HL-60/S4 (cell line): ENCODE data around the gene PCDHB13.
"Not testable (repeated sequence)": the region's sequence is repeated elsewhere in the genome, so short reads cannot be mapped to it uniquely, and the experiment has no call there.

Experiments
- in situ Hi-C: fragments of 300-500 bp; cut with MboI; formaldehyde crosslinking; loops from 2 replicates; pipeline ENCODE4 v1.14.3; 2022; ENCODE audit warnings: low sequenced_read_pairs

The PCDHB13 gene

DNA sequence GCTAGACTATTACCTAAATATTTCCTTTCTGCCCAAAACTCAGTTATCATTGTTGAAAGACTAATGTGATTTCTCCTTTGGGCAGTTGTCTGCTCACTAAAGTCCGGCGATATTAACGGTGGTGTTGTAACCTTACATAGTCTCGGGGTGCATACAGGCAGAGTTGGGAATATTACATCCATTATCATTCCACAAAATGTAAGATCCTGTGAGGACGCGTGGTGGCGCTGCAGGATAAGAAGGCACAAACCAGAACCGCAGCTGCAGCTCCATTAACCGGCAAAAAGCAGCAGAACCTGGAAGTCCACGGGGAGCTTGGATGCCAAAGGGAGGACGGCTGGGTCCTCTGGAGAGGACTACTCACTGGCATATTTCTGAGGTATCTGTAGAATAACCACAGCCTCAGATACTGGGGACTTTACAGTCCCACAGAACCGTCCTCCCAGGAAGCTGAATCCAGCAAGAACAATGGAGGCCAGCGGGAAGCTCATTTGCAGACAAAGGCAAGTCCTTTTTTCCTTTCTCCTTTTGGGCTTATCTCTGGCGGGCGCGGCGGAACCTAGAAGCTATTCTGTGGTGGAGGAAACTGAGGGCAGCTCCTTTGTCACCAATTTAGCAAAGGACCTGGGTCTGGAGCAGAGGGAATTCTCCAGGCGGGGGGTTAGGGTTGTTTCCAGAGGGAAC, at the start of gene PCDHB13:
Gene PCDHB13, plus strand, starts transcription at position 264 of the 684 bp plus-strand sequence. Its CDS starts 205 bp downstream, at position 469.
- in situ Hi-C loops, result not testable (repeated sequence)

DNA sequence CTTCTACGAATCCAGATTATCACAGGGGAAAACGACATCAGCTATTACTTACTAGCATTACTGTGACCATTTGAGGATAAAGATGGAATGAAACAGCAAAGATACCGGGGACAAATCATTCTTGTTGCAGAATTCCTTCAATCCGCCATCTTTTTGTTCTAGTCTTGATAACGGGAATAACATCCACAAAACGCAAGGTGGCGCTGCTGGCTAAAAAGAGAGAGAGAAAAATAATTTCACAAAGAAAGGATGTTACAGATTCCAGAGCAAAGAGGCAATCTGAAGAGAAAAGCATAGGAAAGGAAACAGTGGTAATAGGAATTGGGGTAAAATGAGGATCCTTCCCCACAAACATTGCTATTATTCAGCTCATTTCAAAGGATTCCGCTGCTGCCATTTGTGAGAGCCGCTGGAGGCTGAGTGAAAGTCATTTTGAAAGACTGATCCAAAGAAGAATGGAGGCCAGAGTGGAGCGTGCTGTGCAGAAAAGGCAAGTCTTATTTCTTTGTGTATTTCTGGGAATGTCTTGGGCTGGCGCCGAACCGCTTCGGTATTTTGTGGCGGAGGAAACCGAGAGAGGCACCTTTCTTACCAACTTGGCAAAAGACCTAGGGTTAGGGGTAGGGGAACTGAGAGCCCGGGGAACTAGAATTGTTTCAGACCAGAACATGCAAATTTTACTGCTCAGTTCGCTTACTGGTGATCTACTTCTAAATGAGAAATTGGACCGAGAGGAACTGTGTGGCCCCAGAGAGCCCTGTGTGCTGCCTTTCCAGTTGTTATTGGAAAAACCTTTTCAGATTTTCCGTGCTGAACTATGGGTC, 41.1 kb upstream of the PCDHB13 start, which contains the start of gene PCDHB7:
Gene PCDHB7, plus strand, starts transcription at position 264 of the 824 bp plus-strand sequence. Its CDS starts 192 bp downstream, at position 456.
- in situ Hi-C loops, result no loop called here

DNA sequence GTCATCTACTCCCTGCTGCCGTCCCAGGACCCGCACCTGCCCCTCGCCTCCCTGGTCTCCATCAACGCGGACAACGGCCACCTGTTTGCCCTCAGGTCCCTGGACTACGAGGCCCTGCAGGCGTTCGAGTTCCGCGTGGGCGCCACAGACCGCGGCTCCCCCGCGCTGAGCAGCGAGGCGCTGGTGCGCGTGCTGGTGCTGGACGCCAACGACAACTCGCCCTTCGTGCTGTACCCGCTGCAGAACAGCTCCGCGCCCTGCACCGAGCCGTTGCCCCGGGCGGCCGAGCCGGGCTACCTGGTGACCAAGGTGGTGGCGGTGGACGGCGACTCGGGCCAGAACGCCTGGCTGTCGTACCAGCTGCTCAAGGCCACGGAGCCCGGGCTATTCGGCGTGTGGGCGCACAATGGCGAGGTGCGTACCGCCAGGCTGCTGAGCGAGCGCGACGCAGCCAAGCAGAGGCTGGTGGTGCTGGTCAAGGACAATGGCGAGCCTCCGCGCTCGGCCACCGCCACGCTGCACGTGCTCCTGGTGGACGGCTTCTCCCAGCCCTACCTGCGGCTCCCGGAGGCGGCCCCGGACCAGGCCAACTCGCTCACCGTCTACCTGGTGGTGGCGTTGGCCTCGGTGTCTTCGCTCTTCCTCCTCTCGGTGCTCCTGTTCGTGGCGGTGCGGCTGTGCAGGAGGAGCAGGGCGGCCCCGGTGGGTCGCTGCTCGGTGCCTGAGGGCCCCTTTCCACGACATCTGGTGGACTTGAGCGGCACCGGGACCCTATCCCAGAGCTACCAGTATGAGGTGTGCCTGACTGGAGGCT, 39.2 kb upstream of the PCDHB13 start:
- in situ Hi-C loops, result loop anchor here (25.0 kb wide), 1 partner anchor 388 kb away; no protein-coding TSS in a partner anchor

DNA sequence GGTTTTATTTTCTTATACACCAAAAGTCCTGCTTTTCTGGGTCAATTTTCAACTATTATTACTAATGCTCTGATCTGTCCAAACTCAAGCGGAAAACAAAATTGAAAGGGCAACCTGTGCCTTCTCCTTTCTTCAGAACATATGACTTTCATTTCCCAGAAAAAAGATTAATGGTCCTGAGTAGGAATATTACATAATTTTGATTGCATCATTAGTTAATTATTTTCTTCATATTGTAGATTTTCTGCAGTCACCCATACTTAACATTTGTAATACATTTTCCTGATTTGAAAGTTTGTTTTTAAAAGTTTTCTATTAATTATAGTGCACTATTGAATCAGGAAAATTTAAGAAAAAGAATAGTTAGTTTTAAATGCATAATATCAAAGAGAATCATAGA, 37.8 kb upstream of the PCDHB13 start:
- in situ Hi-C loops, result loop anchor here (25.0 kb wide), 1 partner anchor 386 kb away; no protein-coding TSS in a partner anchor

DNA sequence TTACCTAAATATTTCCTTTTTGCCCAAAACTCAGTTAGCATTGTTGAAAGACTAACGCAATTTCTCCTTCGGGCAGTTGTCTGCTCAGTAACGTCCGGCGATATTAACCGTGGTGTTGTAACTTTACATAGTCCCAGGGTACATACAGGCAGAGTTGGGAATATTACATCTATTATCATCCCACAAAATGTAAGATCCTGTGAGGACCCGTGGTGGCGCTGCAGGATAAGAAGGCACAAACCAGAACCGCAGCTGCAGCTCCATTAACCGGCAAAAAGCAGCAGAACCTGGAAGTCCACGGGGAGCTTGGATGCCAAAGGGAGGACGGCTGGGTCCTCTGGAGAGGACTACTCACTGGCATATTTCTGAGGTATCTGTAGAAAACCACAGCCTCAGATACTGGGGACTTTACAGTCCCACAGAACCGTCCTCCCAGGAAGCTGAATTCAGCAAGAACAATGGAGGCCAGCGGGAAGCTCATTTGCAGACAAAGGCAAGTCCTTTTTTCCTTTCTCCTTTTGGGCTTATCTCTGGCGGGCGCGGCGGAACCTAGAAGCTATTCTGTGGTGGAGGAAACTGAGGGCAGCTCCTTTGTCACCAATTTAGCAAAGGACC, 36.0 kb upstream of the PCDHB13 start, which contains the start of gene PCDHB8:
Gene PCDHB8, plus strand, starts transcription at position 214 of the 615 bp plus-strand sequence. Its CDS starts 245 bp downstream, at position 459.
- in situ Hi-C loops, result loop anchor here (25.0 kb wide), 1 partner anchor 385 kb away; no protein-coding TSS in a partner anchor

DNA sequence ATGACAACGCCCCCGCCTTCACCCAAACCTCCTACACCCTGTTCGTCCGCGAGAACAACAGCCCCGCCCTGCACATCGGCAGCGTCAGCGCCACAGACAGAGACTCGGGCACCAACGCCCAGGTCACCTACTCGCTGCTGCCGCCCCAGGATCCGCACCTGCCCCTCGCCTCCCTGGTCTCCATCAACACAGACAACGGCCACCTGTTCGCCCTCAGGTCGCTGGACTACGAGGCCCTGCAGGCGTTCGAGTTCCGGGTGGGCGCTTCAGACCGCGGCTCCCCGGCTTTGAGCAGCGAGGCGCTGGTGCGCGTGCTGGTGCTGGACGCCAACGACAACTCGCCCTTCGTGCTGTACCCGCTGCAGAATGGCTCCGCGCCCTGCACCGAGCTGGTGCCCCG, 34.3 kb upstream of the PCDHB13 start:
- in situ Hi-C loops, result loop anchor here (25.0 kb wide), 1 partner anchor 383 kb away; no protein-coding TSS in a partner anchor

- in situ Hi-C loops, result loop anchor here (25.0 kb wide), 1 partner anchor 382 kb away; no protein-coding TSS in a partner anchor
These were observed 33.8 kb upstream of the PCDHB13 start for GRCh38 chr5:141179876-141180275.

- in situ Hi-C loops, result loop anchor here (25.0 kb wide), 1 partner anchor 382 kb away; no protein-coding TSS in a partner anchor
These were observed 33.4 kb upstream of the PCDHB13 start for GRCh38 chr5:141180313-141180712.

- in situ Hi-C loops, result loop anchor here (25.0 kb wide), 1 partner anchor 380 kb away; no protein-coding TSS in a partner anchor
These were observed 31.5 kb upstream of the PCDHB13 start, which contains the start of gene PCDHB16 for GRCh38 chr5:141182248-141182647. Gene PCDHB16 (plus strand): TSS chr5:141182387. CDS start chr5:141182560, 173 bp downstream.

DNA sequence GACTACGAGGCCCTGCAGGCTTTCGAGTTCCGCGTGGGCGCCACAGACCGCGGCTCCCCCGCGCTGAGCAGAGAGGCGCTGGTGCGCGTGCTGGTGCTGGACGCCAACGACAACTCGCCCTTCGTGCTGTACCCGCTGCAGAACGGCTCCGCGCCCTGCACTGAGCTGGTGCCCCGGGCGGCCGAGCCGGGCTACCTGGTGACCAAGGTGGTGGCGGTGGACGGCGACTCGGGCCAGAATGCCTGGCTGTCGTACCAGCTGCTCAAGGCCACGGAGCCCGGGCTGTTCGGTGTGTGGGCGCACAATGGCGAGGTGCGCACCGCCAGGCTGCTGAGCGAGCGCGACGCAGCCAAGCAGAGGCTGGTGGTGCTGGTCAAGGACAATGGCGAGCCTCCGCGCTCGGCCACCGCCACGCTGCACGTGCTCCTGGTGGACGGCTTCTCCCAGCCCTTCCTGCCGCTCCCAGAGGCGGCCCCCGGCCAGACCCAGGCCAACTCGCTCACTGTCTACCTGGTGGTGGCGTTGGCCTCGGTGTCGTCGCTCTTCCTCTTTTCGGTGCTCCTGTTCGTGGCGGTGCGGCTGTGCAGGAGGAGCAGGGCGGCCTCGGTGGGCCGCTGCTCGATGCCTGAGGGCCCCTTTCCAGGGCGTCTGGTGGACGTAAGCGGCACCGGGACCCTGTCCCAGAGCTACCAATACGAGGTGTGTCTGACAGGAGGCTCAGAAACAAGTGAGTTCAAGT, 29.4 kb upstream of the PCDHB13 start:
- in situ Hi-C loops, result loop anchor here (25.0 kb wide), 1 partner anchor 378 kb away; no protein-coding TSS in a partner anchor

- in situ Hi-C loops, result loop anchor here (25.0 kb wide), 1 partner anchor 375 kb away; no protein-coding TSS in a partner anchor
These were observed 26.7 kb upstream of the PCDHB13 start, which contains the start of gene PCDHB9 for GRCh38 chr5:141186897-141187512. Gene PCDHB9 (plus strand): TSS chr5:141187161. CDS start chr5:141187319, 158 bp downstream.

- in situ Hi-C loops, result loop anchor here (25.0 kb wide), 1 partner anchor 374 kb away; no protein-coding TSS in a partner anchor
These were observed 25.0 kb upstream of the PCDHB13 start for GRCh38 chr5:141188682-141189081.

DNA sequence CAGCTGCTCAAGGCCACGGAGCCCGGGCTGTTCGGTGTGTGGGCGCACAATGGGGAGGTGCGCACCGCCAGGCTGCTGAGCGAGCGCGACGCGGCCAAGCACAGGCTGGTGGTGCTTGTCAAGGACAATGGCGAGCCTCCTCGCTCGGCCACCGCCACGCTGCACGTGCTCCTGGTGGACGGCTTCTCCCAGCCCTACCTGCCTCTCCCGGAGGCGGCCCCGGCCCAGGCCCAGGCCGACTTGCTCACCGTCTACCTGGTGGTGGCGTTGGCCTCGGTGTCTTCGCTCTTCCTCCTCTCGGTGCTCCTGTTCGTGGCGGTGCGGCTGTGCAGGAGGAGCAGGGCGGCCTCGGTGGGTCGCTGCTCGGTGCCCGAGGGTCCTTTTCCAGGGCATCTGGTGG, 24.6 kb upstream of the PCDHB13 start:
- in situ Hi-C loops, result loop anchor here (25.0 kb wide), 1 partner anchor 373 kb away; no protein-coding TSS in a partner anchor

GRCh38 chr5:141192110-141192725, 21.5 kb upstream of the PCDHB13 start, which contains the start of gene PCDHB10:
Gene PCDHB10 (plus strand): TSS chr5:141192353. CDS start chr5:141192553, 200 bp downstream.
- in situ Hi-C loops, result loop anchor here (25.0 kb wide), 1 partner anchor 370 kb away; no protein-coding TSS in a partner anchor

- in situ Hi-C loops, result loop anchor here (25.0 kb wide), 1 partner anchor 368 kb away; no protein-coding TSS in a partner anchor
These were observed 19.4 kb upstream of the PCDHB13 start for GRCh38 chr5:141194332-141194731.

DNA sequence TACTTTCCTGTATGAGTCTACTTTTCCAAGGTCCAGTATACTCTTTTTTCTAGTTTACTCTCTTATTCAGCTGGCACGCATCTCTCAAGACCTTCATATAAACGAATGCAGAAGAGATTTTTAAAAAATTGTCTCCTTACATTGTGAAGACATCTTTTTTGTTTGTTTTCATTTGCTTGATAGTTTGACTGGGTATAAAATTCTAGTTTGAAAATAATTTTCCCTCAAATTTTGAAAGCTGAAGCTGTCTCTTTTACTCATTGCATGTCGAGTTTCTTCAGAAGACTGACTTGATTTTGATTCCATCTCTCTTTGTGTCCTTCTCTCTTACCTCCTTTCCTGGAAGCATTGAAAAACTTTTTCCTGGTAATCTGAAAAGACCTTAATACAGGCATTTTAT, 17.4 kb upstream of the PCDHB13 start:
- in situ Hi-C loops, result loop anchor here (25.0 kb wide), 1 partner anchor 366 kb away; no protein-coding TSS in a partner anchor
